Astrocyte (in vitro differentiated cells and primary cell): ENCODE measurements around the gene COL9A3.

Experiments
- CTCF ChIP-seq: IDR thresholded peaks from 2 replicates; pipeline ENCODE4 v1.5.1; 2011; ENCODE audit warnings: low read depth, mild to moderate bottlenecking, inconsistent platforms, low read length, moderate library complexity; ENCODE audit not compliant: insufficient read depth
- EZH2 ChIP-seq: IDR thresholded peaks from 2 replicates; pipeline ENCODE4 v1.6.1; 2012; ENCODE audit warnings: mild to moderate bottlenecking, low read length, inconsistent platforms; ENCODE audit not compliant: insufficient read depth

DNA sequence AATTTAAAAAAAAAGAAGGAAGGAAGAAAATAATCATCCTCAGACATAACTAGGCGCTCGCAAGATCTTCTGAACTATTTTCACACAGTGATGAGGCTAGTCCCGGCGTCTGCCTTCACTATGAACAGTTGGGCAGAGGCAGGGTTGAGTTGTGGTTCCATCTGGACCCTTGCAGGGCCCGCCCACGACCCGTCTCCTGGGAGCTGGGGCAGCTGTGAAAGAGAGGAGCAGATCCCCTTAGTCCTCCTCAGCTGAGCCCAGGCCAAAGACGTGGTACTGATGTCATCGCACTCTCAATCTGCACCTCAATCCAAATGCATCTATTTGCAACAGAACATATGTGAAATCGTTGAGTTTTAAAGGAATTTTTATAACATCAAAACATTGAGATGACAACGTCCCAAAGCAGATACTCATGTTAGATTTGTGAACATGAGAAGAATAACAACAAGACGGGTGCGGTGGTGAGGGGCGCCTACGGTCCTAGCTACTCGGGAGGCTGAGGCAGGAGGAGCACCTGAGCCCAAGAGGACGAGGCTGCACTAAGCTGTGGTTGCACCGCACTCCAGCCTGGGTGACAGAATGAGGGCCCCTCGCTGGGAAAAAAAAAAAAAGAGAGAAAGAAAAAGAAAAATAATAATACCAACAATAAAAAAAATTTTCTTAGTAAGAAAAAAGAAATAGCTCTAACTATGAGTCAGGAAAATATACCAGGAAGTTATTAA lies 29.5 kb downstream of the COL9A3 start:
- TF ChIP-seq CTCF, result no peak
- TF ChIP-seq EZH2, result no peak
